K562 (cell line): Measurements from ENCODE around the gene MBOAT7. TPM values are rescaled to one million over a fixed set of nuclear protein-coding genes. Genes with fewer than 3 reads are reported as not detected.
A peak's percentile ranks its signal among the peaks of the same experiment; 100 is the strongest.

Source experiments
- EWSR1 ChIP-seq: fragments of 450-650 bp; IDR thresholded peaks from 2 replicates; pipeline ENCODE4 v1.6.1; 2018; ENCODE audit warnings: borderline replicate concordance, mild to moderate bottlenecking, low read depth, moderate library complexity; ENCODE audit not compliant: partially characterized antibody
- EZH2 ChIP-seq: IDR thresholded peaks from 2 replicates; pipeline ENCODE4 v1.6.1; 2012; ENCODE audit warnings: low read depth, mild to moderate bottlenecking, inconsistent platforms, low read length, borderline replicate concordance
- GATA2 ChIP-seq: sonication (generic); formaldehyde crosslinking; IDR thresholded peaks from 2 replicates; pipeline ENCODE4 v1.4.0; 2020; ENCODE audit warnings: mild to moderate bottlenecking, missing genetic modification reagents
- HCFC1 ChIP-seq: IDR thresholded peaks from 2 replicates; pipeline ENCODE4 v1.6.1; 2012; ENCODE audit warnings: low read depth, low read length, improper control_type of control experiment
- MTA3 ChIP-seq: fragments of 450-650 bp; formaldehyde crosslinking; IDR thresholded peaks from 2 replicates; pipeline ENCODE4 v1.6.1; 2017; ENCODE audit warnings: mild to moderate bottlenecking, borderline replicate concordance
- NFIC ChIP-seq: fragments of 450-650 bp; IDR thresholded peaks from 2 replicates; pipeline ENCODE4 v1.6.1; 2017; ENCODE audit warnings: mild to moderate bottlenecking, inconsistent platforms
- RAD21 ChIP-seq, 2 experiments: fragments of 250-450 bp in 1 of 2; fragments of 450-650 bp in 1 of 2; sonication (Bioruptor Pico) in 1 of 2; formaldehyde crosslinking in 1 of 2; IDR thresholded peaks in 1 of 2; conservative IDR thresholded peaks in 1 of 2; 2 replicates each; pipeline versions ENCODE4 v1.4.0 to v1.8.0; 2020 to 2022; ENCODE audit warnings: mild to moderate bottlenecking in 2 of 2, moderate library complexity in 1 of 2
- SAFB2 ChIP-seq: fragments of 200-400 bp; formaldehyde crosslinking; IDR thresholded peaks from 2 replicates; pipeline ENCODE4 v1.6.1; 2018; ENCODE audit warnings: borderline replicate concordance, low read length, low read depth, moderate library complexity; ENCODE audit not compliant: severe bottlenecking
- SRF ChIP-seq, 2 experiments: fragments of 250-450, 450-650 bp in 1 of 2; sonication (Bioruptor Pico) in 1 of 2; sonication (generic) in 1 of 2; formaldehyde crosslinking; IDR thresholded peaks; 2 replicates each; pipeline versions ENCODE4 v1.5.0 to v1.5.1; 2020 to 2022; ENCODE audit warnings: mild to moderate bottlenecking in 1 of 2, missing genetic modification reagents in 1 of 2
- TEAD4 ChIP-seq, 2 experiments: sonication (generic) in 1 of 2; formaldehyde crosslinking in 1 of 2; IDR thresholded peaks; 2 replicates each; pipeline versions ENCODE4 v1.6.1 to v1.8.0; 2012 to 2022; ENCODE audit warnings: borderline replicate concordance in 1 of 2, inconsistent platforms in 1 of 2, low read length in 1 of 2, mild to moderate bottlenecking in 1 of 2, missing genetic modification reagents in 1 of 2
- U2AF2 ChIP-seq: fragments of 200-400 bp; formaldehyde crosslinking; optimal IDR thresholded peaks from 2 replicates; pipeline ENCODE3; 2017; ENCODE audit warnings: low read depth, mild to moderate bottlenecking, low read length
- ZBTB49 ChIP-seq: sonication (generic); formaldehyde crosslinking; IDR thresholded peaks from 2 replicates; pipeline ENCODE4 v1.8.0; 2022; ENCODE audit warnings: missing genetic modification reagents, mild to moderate bottlenecking, borderline replicate concordance
- ZNF282 ChIP-seq: sonication (generic); formaldehyde crosslinking; IDR thresholded peaks from 2 replicates; pipeline ENCODE4 v1.8.1; 2023; ENCODE audit warnings: missing genetic modification reagents
- ZNF551 ChIP-seq: fragments of 250-450 bp; sonication (Bioruptor Pico); IDR thresholded peaks from 2 replicates; pipeline ENCODE4 v1.5.0; 2021; ENCODE audit warnings: mild to moderate bottlenecking, moderate library complexity
- polyA plus RNA-seq, 8 experiments: library from polyadenylated mRNA; depleted of rRNA in 4 of 8; stranded (reverse) in 5 of 8; unstranded in 3 of 8; fragments of >200 nt; fragmentation: Nextera tagmentation in 2 of 8; fragmentation: Illumina TruSeq in 1 of 8; extraction: Ambion mirVana in 2 of 8; extraction: Trizol in 1 of 8; gene quantifications; 2 replicates each; pipeline versions ENCODE4 v1.2.1 to v1.2.3, GENCODE V29; 2011 to 2014; ENCODE audit warnings: inconsistent platforms in 1 of 8, missing spikeins in 1 of 8
- total RNA-seq, 7 experiments: library from RNA; depleted of rRNA in 6 of 7; stranded (reverse); fragments of >200 nt in 6 of 7; fragmentation: Illumina TruSeq in 2 of 7; extraction: Trizol in 2 of 7; gene quantifications; 2 replicates each; pipeline versions ENCODE4 v1.2.1 to v1.2.3, GENCODE V29; 2011 to 2021; ENCODE audit warnings: low replicate concordance in 1 of 7
- TF ChIP-seq, protein P1 (sequence below): sonication (generic); formaldehyde crosslinking; IDR thresholded peaks from 2 replicates; pipeline ENCODE4 v1.8.0; 2022; ENCODE audit warnings: mild to moderate bottlenecking, missing genetic modification reagents
- TF ChIP-seq, protein P2 (sequence below): fragments of 250-450 bp; sonication (Bioruptor Pico); IDR thresholded peaks from 2 replicates; pipeline ENCODE4 v1.5.0; 2021
- TF ChIP-seq, protein P3 (sequence below): IDR thresholded peaks from 2 replicates; pipeline ENCODE4 v1.6.1; 2012; ENCODE audit warnings: low read depth, low read length, improper control_type of control experiment, borderline replicate concordance

Gene MBOAT7
- total and polyA plus RNA-seq, 9 of the 15 experiments (the other 6 are each of a cell fraction or from before 2014, with no cell fraction given) = 1.4 to 153 (median 56.1) TPM

- TF ChIP-seq, protein P1, sequence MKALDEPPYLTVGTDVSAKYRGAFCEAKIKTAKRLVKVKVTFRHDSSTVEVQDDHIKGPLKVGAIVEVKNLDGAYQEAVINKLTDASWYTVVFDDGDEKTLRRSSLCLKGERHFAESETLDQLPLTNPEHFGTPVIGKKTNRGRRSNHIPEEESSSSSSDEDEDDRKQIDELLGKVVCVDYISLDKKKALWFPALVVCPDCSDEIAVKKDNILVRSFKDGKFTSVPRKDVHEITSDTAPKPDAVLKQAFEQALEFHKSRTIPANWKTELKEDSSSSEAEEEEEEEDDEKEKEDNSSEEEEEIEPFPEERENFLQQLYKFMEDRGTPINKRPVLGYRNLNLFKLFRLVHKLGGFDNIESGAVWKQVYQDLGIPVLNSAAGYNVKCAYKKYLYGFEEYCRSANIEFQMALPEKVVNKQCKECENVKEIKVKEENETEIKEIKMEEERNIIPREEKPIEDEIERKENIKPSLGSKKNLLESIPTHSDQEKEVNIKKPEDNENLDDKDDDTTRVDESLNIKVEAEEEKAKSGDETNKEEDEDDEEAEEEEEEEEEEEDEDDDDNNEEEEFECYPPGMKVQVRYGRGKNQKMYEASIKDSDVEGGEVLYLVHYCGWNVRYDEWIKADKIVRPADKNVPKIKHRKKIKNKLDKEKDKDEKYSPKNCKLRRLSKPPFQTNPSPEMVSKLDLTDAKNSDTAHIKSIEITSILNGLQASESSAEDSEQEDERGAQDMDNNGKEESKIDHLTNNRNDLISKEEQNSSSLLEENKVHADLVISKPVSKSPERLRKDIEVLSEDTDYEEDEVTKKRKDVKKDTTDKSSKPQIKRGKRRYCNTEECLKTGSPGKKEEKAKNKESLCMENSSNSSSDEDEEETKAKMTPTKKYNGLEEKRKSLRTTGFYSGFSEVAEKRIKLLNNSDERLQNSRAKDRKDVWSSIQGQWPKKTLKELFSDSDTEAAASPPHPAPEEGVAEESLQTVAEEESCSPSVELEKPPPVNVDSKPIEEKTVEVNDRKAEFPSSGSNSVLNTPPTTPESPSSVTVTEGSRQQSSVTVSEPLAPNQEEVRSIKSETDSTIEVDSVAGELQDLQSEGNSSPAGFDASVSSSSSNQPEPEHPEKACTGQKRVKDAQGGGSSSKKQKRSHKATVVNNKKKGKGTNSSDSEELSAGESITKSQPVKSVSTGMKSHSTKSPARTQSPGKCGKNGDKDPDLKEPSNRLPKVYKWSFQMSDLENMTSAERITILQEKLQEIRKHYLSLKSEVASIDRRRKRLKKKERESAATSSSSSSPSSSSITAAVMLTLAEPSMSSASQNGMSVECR (CRISPR knock-in tag) = no peak; the same call in 1 of the 2 replicates
- peak in 1 of 2 experiments; percentile 57; a peak in 1 of 4 replicates for TF ChIP-seq SRF (CRISPR knock-in tag; IDR thresholded peaks at IDR 0.05)
- TF ChIP-seq ZBTB49 (CRISPR knock-in tag) = no peak
- TF ChIP-seq GATA2 = no peak
- TF ChIP-seq U2AF2 = no peak
- no peak for TF ChIP-seq EWSR1
- TF ChIP-seq TEAD4 (IDR thresholded peaks at IDR 0.05; ENCODE audit: low read length) = no peak
- TF ChIP-seq TEAD4 (CRISPR knock-in tag; IDR thresholded peaks at IDR 0.05; ENCODE audit: borderline replicate concordance) = no peak
- TF ChIP-seq RAD21 (CRISPR knock-in tag; conservative IDR thresholded peaks at IDR 0.05 in 1 of 2, IDR thresholded peaks at IDR 0.05 in 1 of 2) = no peak
- TF ChIP-seq SAFB2 = no peak
- TF ChIP-seq, protein P2, sequence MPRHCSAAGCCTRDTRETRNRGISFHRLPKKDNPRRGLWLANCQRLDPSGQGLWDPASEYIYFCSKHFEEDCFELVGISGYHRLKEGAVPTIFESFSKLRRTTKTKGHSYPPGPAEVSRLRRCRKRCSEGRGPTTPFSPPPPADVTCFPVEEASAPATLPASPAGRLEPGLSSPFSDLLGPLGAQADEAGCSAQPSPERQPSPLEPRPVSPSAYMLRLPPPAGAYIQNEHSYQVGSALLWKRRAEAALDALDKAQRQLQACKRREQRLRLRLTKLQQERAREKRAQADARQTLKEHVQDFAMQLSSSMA (CRISPR knock-in tag) = no peak
- TF ChIP-seq, protein P3, sequence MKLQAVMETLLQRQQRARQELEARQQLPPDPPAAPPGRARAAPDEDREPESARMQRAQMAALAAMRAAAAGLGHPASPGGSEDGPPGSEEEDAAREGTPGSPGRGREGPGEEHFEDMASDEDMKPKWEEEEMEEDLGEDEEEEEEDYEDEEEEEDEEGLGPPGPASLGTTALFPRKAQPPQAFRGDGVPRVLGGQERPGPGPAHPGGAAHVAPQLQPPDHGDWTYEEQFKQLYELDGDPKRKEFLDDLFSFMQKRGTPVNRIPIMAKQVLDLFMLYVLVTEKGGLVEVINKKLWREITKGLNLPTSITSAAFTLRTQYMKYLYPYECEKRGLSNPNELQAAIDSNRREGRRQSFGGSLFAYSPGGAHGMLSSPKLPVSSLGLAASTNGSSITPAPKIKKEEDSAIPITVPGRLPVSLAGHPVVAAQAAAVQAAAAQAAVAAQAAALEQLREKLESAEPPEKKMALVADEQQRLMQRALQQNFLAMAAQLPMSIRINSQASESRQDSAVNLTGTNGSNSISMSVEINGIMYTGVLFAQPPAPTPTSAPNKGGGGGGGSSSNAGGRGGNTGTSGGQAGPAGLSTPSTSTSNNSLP = no peak
- TF ChIP-seq ZNF551 = no peak
- TF ChIP-seq EZH2 = no peak
- peak; percentile 78; the same call in 1 of the 2 replicates for TF ChIP-seq MTA3
- no peak for TF ChIP-seq ZNF282 (CRISPR knock-in tag)
- TF ChIP-seq HCFC1 = no peak; the same call in 1 of the 2 replicates
- TF ChIP-seq NFIC = 0 out of 2 replicates have a peak, but pooled peaks have one; percentile 9
Measured at GRCh38 chr19:54189735-54190502, 539 bp upstream of the MBOAT7 start (continued).
